Measurements from ENCODE around the gene RPP14.

The RPP14 gene

GRCh38 chr3:58291671-58292338 is 14.2 kb upstream of the RPP14 start:
- no peak for DNase-seq (ENCODE audit: low read depth in 2 of 2)

- DNase-seq (ENCODE audit: low read depth in 2 of 2), result no peak
Measured at GRCh38 chr3:58292866-58293265, 13.2 kb upstream of the RPP14 start.

GRCh38 chr3:58293516-58293915 is 12.5 kb upstream of the RPP14 start:
- no peak for DNase-seq (ENCODE audit: low read depth in 2 of 2)

GRCh38 chr3:58296269-58296668 is 9.8 kb upstream of the RPP14 start:
- DNase-seq (ENCODE audit: low read depth in 2 of 2), result no peak

GRCh38 chr3:58296843-58297242 is 9.2 kb upstream of the RPP14 start:
- no peak for DNase-seq (ENCODE audit: low read depth in 2 of 2)

- DNase-seq (ENCODE audit: low read depth in 2 of 2), result no peak
Measured at GRCh38 chr3:58298190-58298589, 7.9 kb upstream of the RPP14 start.

- DNase-seq (ENCODE audit: low read depth in 2 of 2), result no peak
Measured at GRCh38 chr3:58299075-58299474, 7.0 kb upstream of the RPP14 start.

GRCh38 chr3:58299839-58300516 is 6.1 kb upstream of the RPP14 start:
- no peak for DNase-seq (ENCODE audit: low read depth in 2 of 2)

- no peak for DNase-seq (ENCODE audit: low read depth in 2 of 2)
Measured at GRCh38 chr3:58307639-58308215, 1.7 kb downstream of the RPP14 start.

GRCh38 chr3:58308728-58309127 is 2.7 kb downstream of the RPP14 start:
- no peak for DNase-seq (ENCODE audit: low read depth in 2 of 2)

GRCh38 chr3:58317811-58318210 is 11.8 kb downstream of the RPP14 start:
- DNase-seq (ENCODE audit: low read depth in 2 of 2), result no peak

- no peak for DNase-seq (ENCODE audit: low read depth in 2 of 2)
Measured at GRCh38 chr3:58321791-58322190, 15.7 kb downstream of the RPP14 start.

GRCh38 chr3:58322793-58323192 is 16.7 kb downstream of the RPP14 start:
- no peak for DNase-seq (ENCODE audit: low read depth in 2 of 2)

- no peak for DNase-seq (ENCODE audit: low read depth in 2 of 2)
Measured at GRCh38 chr3:58323529-58324390, 17.7 kb downstream of the RPP14 start.

GRCh38 chr3:58324391-58325390 is 18.6 kb downstream of the RPP14 start:
- DNase-seq (ENCODE audit: low read depth in 2 of 2), result no peak

GRCh38 chr3:58325525-58325992 is 19.5 kb downstream of the RPP14 start:
- no peak for DNase-seq (ENCODE audit: low read depth in 2 of 2)

GRCh38 chr3:58326267-58326900 is 20.3 kb downstream of the RPP14 start:
- DNase-seq (ENCODE audit: low read depth in 2 of 2), result no peak

GRCh38 chr3:58329150-58329921 is 23.3 kb downstream of the RPP14 start:
- DNase-seq (ENCODE audit: low read depth in 2 of 2), result no peak

GRCh38 chr3:58329922-58330413 is 23.9 kb downstream of the RPP14 start:
- no peak for DNase-seq (ENCODE audit: low read depth in 2 of 2)

Measured in stimulated activated CD8-positive, alpha-beta memory T cell treated with anti-CD3 and anti-CD28 coated beads, Interleukin-15, amount 100 ng/mL, for 48 hours (primary cell).